Mesenchymal stem cell (in vitro differentiated cells and primary cell): ENCODE results near the gene DTNB.

ENCODE experiments used
- DNase-seq: peaks from one replicate; pipeline ENCODE4 v3.0.0-alpha.2; 2013
- H2AFZ ChIP-seq: one replicate; pipeline ENCODE4 v1.6.1; 2013; ENCODE audit warnings: low read depth, mild to moderate bottlenecking, control low read depth, inconsistent platforms, low read length, moderate library complexity
- H2AK5ac ChIP-seq: 2 replicates; pipeline ENCODE4 v1.6.1; 2013; ENCODE audit warnings: low read length, moderate library complexity, mild to moderate bottlenecking, inconsistent platforms; ENCODE audit not compliant: severe bottlenecking
- H2BK120ac ChIP-seq: one replicate; pipeline ENCODE4 v1.6.1; 2013; ENCODE audit warnings: low read depth, mild to moderate bottlenecking, inconsistent platforms, low read length, moderate library complexity
- H2BK12ac ChIP-seq, 2 experiments: one replicate each; pipeline ENCODE4 v1.6.1; 2013; ENCODE audit warnings: inconsistent platforms in 2 of 2, low read length in 2 of 2, mild to moderate bottlenecking in 2 of 2, moderate library complexity in 2 of 2, control low read depth in 1 of 2
- H2BK15ac ChIP-seq: one replicate; pipeline ENCODE4 v1.6.1; 2013; ENCODE audit warnings: mild to moderate bottlenecking, low read depth, inconsistent platforms; ENCODE audit not compliant: poor library complexity, severe bottlenecking
- H2BK5ac ChIP-seq: 2 replicates; pipeline ENCODE4 v1.6.1; 2013; ENCODE audit warnings: low read depth, mild to moderate bottlenecking, low read length, control low read depth, inconsistent platforms; ENCODE audit not compliant: poor library complexity, severe bottlenecking
- H3K14ac ChIP-seq, 2 experiments: one replicate each; pipeline ENCODE4 v1.6.1; 2013; ENCODE audit warnings: inconsistent platforms in 2 of 2, low read length in 2 of 2, control low read depth in 1 of 2, mild to moderate bottlenecking in 1 of 2, moderate library complexity in 1 of 2
- H3K18ac ChIP-seq, 2 experiments: one replicate each; pipeline ENCODE4 v1.6.1; 2013; ENCODE audit warnings: inconsistent platforms in 2 of 2, low read length in 2 of 2, control low read depth in 1 of 2, low read depth in 1 of 2, mild to moderate bottlenecking in 1 of 2
- H3K23ac ChIP-seq, 2 experiments: one replicate each; pipeline ENCODE4 v1.6.1; 2013; ENCODE audit warnings: inconsistent platforms in 2 of 2, low read length in 2 of 2, mild to moderate bottlenecking in 2 of 2, moderate library complexity in 2 of 2, control low read depth in 1 of 2
- H3K27ac ChIP-seq: 2 replicates; pipeline ENCODE4 v1.5.1; 2013; ENCODE audit warnings: mild to moderate bottlenecking, moderate library complexity, low read length, control low read depth, inconsistent platforms; ENCODE audit not compliant: poor library complexity, severe bottlenecking
- H3K27me3 ChIP-seq, 2 experiments: 2 replicates each; pipeline versions ENCODE4 v1.6.1 to v1.7.0; 2013; ENCODE audit warnings: low read length in 2 of 2, mild to moderate bottlenecking in 2 of 2, moderate library complexity in 2 of 2, control low read depth in 1 of 2, inconsistent platforms in 1 of 2; ENCODE audit not compliant: control insufficient read depth in 1 of 2, insufficient read depth in 1 of 2
- H3K36me3 ChIP-seq, 2 experiments: 2 replicates each; pipeline versions ENCODE4 v1.6.1 to v1.7.0; 2013; ENCODE audit warnings: low read length in 2 of 2, control low read depth in 1 of 2, inconsistent platforms in 1 of 2, low read depth in 1 of 2, mild to moderate bottlenecking in 1 of 2; ENCODE audit not compliant: insufficient read depth in 2 of 2, control insufficient read depth in 1 of 2
- H3K4ac ChIP-seq, 2 experiments: one replicate each; pipeline ENCODE4 v1.6.1; 2013; ENCODE audit warnings: inconsistent platforms in 2 of 2, low read length in 2 of 2, mild to moderate bottlenecking in 2 of 2, moderate library complexity in 2 of 2, control low read depth in 1 of 2, low read depth in 1 of 2
- H3K4me1 ChIP-seq: 2 replicates; pipeline ENCODE4 v1.6.1; 2013; ENCODE audit warnings: low read depth, low read length, control low read depth; ENCODE audit not compliant: control insufficient read depth, insufficient read depth
- H3K4me2 ChIP-seq: 2 replicates; pipeline ENCODE4 v1.6.1; 2013; ENCODE audit warnings: low read length, mild to moderate bottlenecking, inconsistent platforms; ENCODE audit not compliant: poor library complexity, severe bottlenecking
- H3K4me3 ChIP-seq, 2 experiments: 2 replicates each; pipeline versions ENCODE4 v1.5.1 to v1.7.0; 2013; ENCODE audit warnings: low read length in 2 of 2, mild to moderate bottlenecking in 2 of 2, control low read depth in 1 of 2, low read depth in 1 of 2; ENCODE audit not compliant: insufficient read depth in 1 of 2
- H3K79me1 ChIP-seq: replicated peaks from 2 replicates; pipeline ENCODE4 v1.6.1; 2013; ENCODE audit warnings: mild to moderate bottlenecking, control low read depth, low read length, inconsistent platforms; ENCODE audit not compliant: poor library complexity, severe bottlenecking
- H3K9ac ChIP-seq: 2 replicates; pipeline ENCODE4 v1.7.0; 2013; ENCODE audit warnings: mild to moderate bottlenecking, low read length, moderate library complexity
- H3K9me3 ChIP-seq: 2 replicates; pipeline ENCODE4 v1.7.0; 2013; ENCODE audit warnings: mild to moderate bottlenecking, low read length; ENCODE audit not compliant: control insufficient read depth
- H4K8ac ChIP-seq: one replicate; pipeline ENCODE4 v1.6.1; 2013; ENCODE audit warnings: inconsistent platforms, mild to moderate bottlenecking, low read length, moderate library complexity
- H4K91ac ChIP-seq: one replicate; pipeline ENCODE4 v1.6.1; 2013; ENCODE audit warnings: mild to moderate bottlenecking, low read length, inconsistent platforms
- WGBS: methylation state at CpG from one replicate; pipeline ENCODE4 v1.1.7; 2013; ENCODE audit warnings: mixed read lengths; 5-methylcytosine and 5-hydroxymethylcytosine counted together

Gene DTNB

GRCh38 chr2:25446122-25446521, 227.3 kb downstream of the DTNB start:
- Histone ChIP-seq H3K18ac (no peak overlapping the region), H2BK15ac (no peak overlapping the region), H2AFZ (no peak overlapping the region), H2BK120ac (no peak overlapping the region), H2BK5ac (no peak overlapping the region), H3K4ac (no peak overlapping the region), H2AK5ac (no peak overlapping the region), H4K8ac (no peak overlapping the region), H3K4me2 (no peak overlapping the region), H3K36me3 (no peaks in the 10 kb centered on the region), H3K14ac (no peak overlapping the region), H2BK12ac (no peak overlapping the region), H3K27me3 (no peaks in the 10 kb centered on the region), H3K9me3 (no peaks in the 10 kb centered on the region), H4K91ac (no peak overlapping the region), H3K79me1 (no peaks in the 10 kb centered on the region), H3K4me1 (no peaks in the 10 kb centered on the region), H3K4me3 (no peak overlapping the region), H3K9ac (no peak overlapping the region), H3K23ac (no peak overlapping the region), H3K27ac (no peak overlapping the region)
- 90% methylated on average over 3 of the region's 4 CpGs for WGBS
- DNase-seq: no peak

GRCh38 chr2:25445464-25445863, 227.9 kb downstream of the DTNB start:
- H3K79me1 ChIP-seq: no peaks in the 10 kb centered on the region
- H3K27ac ChIP-seq: no peak overlapping the region
- H2BK12ac ChIP-seq: no peak overlapping the region
- no peaks in the 10 kb centered on the region for H3K9me3 ChIP-seq
- no peak overlapping the region for H4K91ac ChIP-seq
- H2BK120ac ChIP-seq: no peak overlapping the region
- no peaks in the 10 kb centered on the region for H3K27me3 ChIP-seq
- no peaks in the 10 kb centered on the region for H3K4me1 ChIP-seq
- H3K18ac ChIP-seq: no peak overlapping the region
- no peak overlapping the region for H3K9ac ChIP-seq
- no peak overlapping the region for H2BK5ac ChIP-seq
- no peak overlapping the region for H3K4ac ChIP-seq
- H3K4me3 ChIP-seq: no peak overlapping the region
- H3K23ac ChIP-seq: no peak overlapping the region
- no peak for DNase-seq
- H2BK15ac ChIP-seq: no peak overlapping the region
- no peak overlapping the region for H3K4me2 ChIP-seq
- no peak overlapping the region for H4K8ac ChIP-seq
- 92% methylated on average over 6 of the region's 8 CpGs for WGBS
- H3K14ac ChIP-seq: no peak overlapping the region
- H2AFZ ChIP-seq: no peak overlapping the region
- H3K36me3 ChIP-seq: no peaks in the 10 kb centered on the region
- H2AK5ac ChIP-seq: no peak overlapping the region

GRCh38 chr2:25444608-25445270, 228.6 kb downstream of the DTNB start:
- Histone ChIP-seq H3K14ac (no peak overlapping the region), H3K36me3 (no peaks in the 10 kb centered on the region), H4K91ac (no peak overlapping the region), H2BK12ac (no peak overlapping the region), H3K9ac (no peak overlapping the region), H2BK5ac (no peak overlapping the region), H3K27ac (no peak overlapping the region), H3K4me2 (no peak overlapping the region), H4K8ac (no peak overlapping the region), H3K9me3 (no peaks in the 10 kb centered on the region), H3K18ac (no peak overlapping the region), H3K4me1 (no peaks in the 10 kb centered on the region), H3K23ac (no peak overlapping the region), H2AFZ (no peak overlapping the region), H2AK5ac (no peak overlapping the region), H3K79me1 (no peaks in the 10 kb centered on the region), H3K27me3 (no peaks in the 10 kb centered on the region), H2BK15ac (no peak overlapping the region), H2BK120ac (no peak overlapping the region), H3K4ac (no peak overlapping the region), H3K4me3 (no peak overlapping the region)
- no peak for DNase-seq
- 100% methylated on average over 2 of the region's 8 CpGs for WGBS

GRCh38 chr2:25443766-25444165, 229.6 kb downstream of the DTNB start:
- Histone ChIP-seq H2BK15ac (no peak overlapping the region), H2AFZ (no peak overlapping the region), H2BK5ac (no peak overlapping the region), H3K14ac (no peak overlapping the region), H3K27ac (no peak overlapping the region), H3K4ac (no peak overlapping the region), H2BK12ac (no peak overlapping the region), H3K18ac (no peak overlapping the region), H3K4me2 (no peak overlapping the region), H3K9me3 (no peaks in the 10 kb centered on the region), H3K4me3 (no peak overlapping the region), H4K8ac (no peak overlapping the region), H3K79me1 (no peaks in the 10 kb centered on the region), H3K9ac (no peak overlapping the region), H3K36me3 (no peaks in the 10 kb centered on the region), H4K91ac (no peak overlapping the region), H3K27me3 (no peaks in the 10 kb centered on the region), H2BK120ac (no peak overlapping the region), H3K23ac (no peak overlapping the region), H2AK5ac (no peak overlapping the region), H3K4me1 (no peaks in the 10 kb centered on the region)
- 97% methylated on average over 2 of the region's 3 CpGs for WGBS
- DNase-seq: no peak
